Measurements from ENCODE around the gene VCAM1. TPM values are rescaled to one million over a fixed set of nuclear protein-coding genes. Genes with fewer than 3 reads are reported as not detected.

VCAM1 gene
- polyA plus RNA-seq, 4 donors: 0.22 to 14.6 (median 3.2) TPM

GRCh38 chr1:100714599-100714998 lies 4.9 kb upstream of the VCAM1 start:
- no peak overlapping the region for H3K27ac ChIP-seq (ENCODE audit: low read depth in 1 of 3, low read length in 2 of 3)
- H3K9me3 ChIP-seq (ENCODE audit: control insufficient read depth in 2 of 2, insufficient read depth in 1 of 2, low read depth in 1 of 2, low read length in 1 of 2): no peaks in the 10 kb centered on the region
- no peaks in the 10 kb centered on the region for H3K27me3 ChIP-seq (ENCODE audit: control insufficient read depth in 3 of 3, insufficient read depth in 3 of 3, low read length in 3 of 3)
- no peaks in the 10 kb centered on the region for H3K36me3 ChIP-seq (ENCODE audit: control insufficient read depth in 3 of 3, insufficient read depth in 2 of 3, low read depth in 1 of 3, low read length in 3 of 3)
- DNase-seq: peak in 1 of 2 donors; percentile 28
- H3K4me1 ChIP-seq (ENCODE audit: control insufficient read depth in 3 of 3, insufficient read depth in 2 of 3, low read depth in 1 of 3, low read length in 2 of 3): peaks cover 0 to 3% (median 0%) of the 10 kb centered on the region in 3 donors
- no peak for FAIRE-seq
- H3K4me3 ChIP-seq (ENCODE audit: low read depth in 1 of 3, low read length in 3 of 3): no peak overlapping the region
- 10 to 38% (median 21%) methylated on average over 1 of the region's 1 CpG for WGBS, 3 donors

GRCh38 chr1:100717218-100717617 lies 2.3 kb upstream of the VCAM1 start:
- no peak overlapping the region for H3K27ac ChIP-seq (ENCODE audit: low read depth in 1 of 3, low read length in 2 of 3)
- no peak for DNase-seq
- no peaks in the 10 kb centered on the region for H3K36me3 ChIP-seq (ENCODE audit: control insufficient read depth in 3 of 3, insufficient read depth in 2 of 3, low read depth in 1 of 3, low read length in 3 of 3)
- WGBS, 3 donors: 72 to 82% (median 76%) methylated on average over 6 of the region's 6 CpGs
- H3K4me3 ChIP-seq (ENCODE audit: low read depth in 1 of 3, low read length in 3 of 3): no peak overlapping the region
- H3K4me1 ChIP-seq (ENCODE audit: control insufficient read depth in 3 of 3, insufficient read depth in 2 of 3, low read depth in 1 of 3, low read length in 2 of 3): peaks cover 0 to 3% (median 0%) of the 10 kb centered on the region in 3 donors
- H3K9me3 ChIP-seq (ENCODE audit: control insufficient read depth in 2 of 2, insufficient read depth in 1 of 2, low read depth in 1 of 2, low read length in 1 of 2): no peaks in the 10 kb centered on the region
- no peak for FAIRE-seq
- no peaks in the 10 kb centered on the region for H3K27me3 ChIP-seq (ENCODE audit: control insufficient read depth in 3 of 3, insufficient read depth in 3 of 3, low read length in 3 of 3)

GRCh38 chr1:100718581-100718980 lies 961 bp upstream of the VCAM1 start:
- H3K27ac ChIP-seq (ENCODE audit: low read depth in 1 of 3, low read length in 2 of 3): no peak overlapping the region

GRCh38 chr1:100720101-100720500 lies 559 bp downstream of the VCAM1 start:
- FAIRE-seq (no peak), DNase-seq (no peak)
- Histone ChIP-seq H3K27me3 (ENCODE audit: control insufficient read depth in 3 of 3, insufficient read depth in 3 of 3, low read length in 3 of 3) (no peaks in the 10 kb centered on the region), H3K36me3 (ENCODE audit: control insufficient read depth in 3 of 3, insufficient read depth in 2 of 3, low read depth in 1 of 3, low read length in 3 of 3) (peaks cover 0 to under 1% (median 0%) of the 10 kb centered on the region in 3 donors), H3K4me1 (ENCODE audit: control insufficient read depth in 3 of 3, insufficient read depth in 2 of 3, low read depth in 1 of 3, low read length in 2 of 3) (no peaks in the 10 kb centered on the region), H3K4me3 (ENCODE audit: low read depth in 1 of 3, low read length in 3 of 3) (peak overlapping the region in 1 of 3 donors; percentile 42), H3K9me3 (ENCODE audit: control insufficient read depth in 2 of 2, insufficient read depth in 1 of 2, low read depth in 1 of 2, low read length in 1 of 2) (no peaks in the 10 kb centered on the region), H3K27ac (ENCODE audit: low read depth in 1 of 3, low read length in 2 of 3) (no peak overlapping the region)
- 50 to 78% (median 71%) methylated on average over 3 of the region's 3 CpGs for WGBS, 3 donors

More at GRCh38 chr1:100718581-100718980, 961 bp upstream of the VCAM1 start:
- DNase-seq (no peak), FAIRE-seq (no peak)
- Histone ChIP-seq H3K9me3 (ENCODE audit: control insufficient read depth in 2 of 2, insufficient read depth in 1 of 2, low read depth in 1 of 2, low read length in 1 of 2) (no peaks in the 10 kb centered on the region), H3K36me3 (ENCODE audit: control insufficient read depth in 3 of 3, insufficient read depth in 2 of 3, low read depth in 1 of 3, low read length in 3 of 3) (no peaks in the 10 kb centered on the region), H3K4me1 (ENCODE audit: control insufficient read depth in 3 of 3, insufficient read depth in 2 of 3, low read depth in 1 of 3, low read length in 2 of 3) (peaks cover 0 to 2% (median 0%) of the 10 kb centered on the region in 3 donors), H3K4me3 (ENCODE audit: low read depth in 1 of 3, low read length in 3 of 3) (no peak overlapping the region), H3K27me3 (ENCODE audit: control insufficient read depth in 3 of 3, insufficient read depth in 3 of 3, low read length in 3 of 3) (no peaks in the 10 kb centered on the region)
- 71 to 74% (median 73%) methylated on average over 4 of the region's 4 CpGs for WGBS, 3 donors

GRCh38 chr1:100720751-100721150 lies 1.2 kb downstream of the VCAM1 start:
- Histone ChIP-seq H3K27ac (ENCODE audit: low read depth in 1 of 3, low read length in 2 of 3) (no peak overlapping the region), H3K4me1 (ENCODE audit: control insufficient read depth in 3 of 3, insufficient read depth in 2 of 3, low read depth in 1 of 3, low read length in 2 of 3) (no peaks in the 10 kb centered on the region), H3K9me3 (ENCODE audit: control insufficient read depth in 2 of 2, insufficient read depth in 1 of 2, low read depth in 1 of 2, low read length in 1 of 2) (no peaks in the 10 kb centered on the region), H3K36me3 (ENCODE audit: control insufficient read depth in 3 of 3, insufficient read depth in 2 of 3, low read depth in 1 of 3, low read length in 3 of 3) (peaks cover 0 to 2% (median 0%) of the 10 kb centered on the region in 3 donors), H3K27me3 (ENCODE audit: control insufficient read depth in 3 of 3, insufficient read depth in 3 of 3, low read length in 3 of 3) (no peaks in the 10 kb centered on the region), H3K4me3 (ENCODE audit: low read depth in 1 of 3, low read length in 3 of 3) (peak overlapping the region in 1 of 3 donors; percentile 42)
- DNase-seq (no peak), FAIRE-seq (no peak)

- no peaks in the 10 kb centered on the region for H3K9me3 ChIP-seq (ENCODE audit: control insufficient read depth in 2 of 2, insufficient read depth in 1 of 2, low read depth in 1 of 2, low read length in 1 of 2)
- H3K4me3 ChIP-seq (ENCODE audit: low read depth in 1 of 3, low read length in 3 of 3): peak overlapping the region in 1 of 3 donors; percentile 5
- no peaks in the 10 kb centered on the region for H3K4me1 ChIP-seq (ENCODE audit: control insufficient read depth in 3 of 3, insufficient read depth in 2 of 3, low read depth in 1 of 3, low read length in 2 of 3)
- H3K36me3 ChIP-seq (ENCODE audit: control insufficient read depth in 3 of 3, insufficient read depth in 2 of 3, low read depth in 1 of 3, low read length in 3 of 3): peaks cover 0 to 2% (median 0%) of the 10 kb centered on the region in 3 donors
- no peaks in the 10 kb centered on the region for H3K27me3 ChIP-seq (ENCODE audit: control insufficient read depth in 3 of 3, insufficient read depth in 3 of 3, low read length in 3 of 3)
- peak overlapping the region in 1 of 3 donors; percentile 72 for H3K27ac ChIP-seq (ENCODE audit: low read depth in 1 of 3, low read length in 2 of 3)
- 51% methylated on average over 9 of the region's 9 CpGs for WGBS, 3 donors
- DNase-seq (peak in 1 of 2 donors; percentile 14), FAIRE-seq (no peak)
Measured at GRCh38 chr1:100721526-100722207, 2.1 kb downstream of the VCAM1 start.

GRCh38 chr1:100722221-100722620 lies 2.7 kb downstream of the VCAM1 start:
- Histone ChIP-seq H3K4me3 (ENCODE audit: low read depth in 1 of 3, low read length in 3 of 3) (peak overlapping the region in 1 of 3 donors; percentile 5), H3K4me1 (ENCODE audit: control insufficient read depth in 3 of 3, insufficient read depth in 2 of 3, low read depth in 1 of 3, low read length in 2 of 3) (no peaks in the 10 kb centered on the region), H3K9me3 (ENCODE audit: control insufficient read depth in 2 of 2, insufficient read depth in 1 of 2, low read depth in 1 of 2, low read length in 1 of 2) (no peaks in the 10 kb centered on the region), H3K27me3 (ENCODE audit: control insufficient read depth in 3 of 3, insufficient read depth in 3 of 3, low read length in 3 of 3) (no peaks in the 10 kb centered on the region), H3K36me3 (ENCODE audit: control insufficient read depth in 3 of 3, insufficient read depth in 2 of 3, low read depth in 1 of 3, low read length in 3 of 3) (peaks cover 0 to 2% (median 0%) of the 10 kb centered on the region in 3 donors), H3K27ac (ENCODE audit: low read depth in 1 of 3, low read length in 2 of 3) (no peak overlapping the region)
- DNase-seq (no peak), FAIRE-seq (no peak)

GRCh38 chr1:100724281-100724680 lies 4.7 kb downstream of the VCAM1 start:
- Histone ChIP-seq H3K27me3 (ENCODE audit: control insufficient read depth in 3 of 3, insufficient read depth in 3 of 3, low read length in 3 of 3) (no peaks in the 10 kb centered on the region), H3K9me3 (ENCODE audit: control insufficient read depth in 2 of 2, insufficient read depth in 1 of 2, low read depth in 1 of 2, low read length in 1 of 2) (no peaks in the 10 kb centered on the region), H3K27ac (ENCODE audit: low read depth in 1 of 3, low read length in 2 of 3) (no peak overlapping the region), H3K4me1 (ENCODE audit: control insufficient read depth in 3 of 3, insufficient read depth in 2 of 3, low read depth in 1 of 3, low read length in 2 of 3) (no peaks in the 10 kb centered on the region), H3K36me3 (ENCODE audit: control insufficient read depth in 3 of 3, insufficient read depth in 2 of 3, low read depth in 1 of 3, low read length in 3 of 3) (peaks cover 0 to 2% (median 0%) of the 10 kb centered on the region in 3 donors), H3K4me3 (ENCODE audit: low read depth in 1 of 3, low read length in 3 of 3) (no peak overlapping the region)
- no peak for DNase-seq
- FAIRE-seq: no peak

GRCh38 chr1:100730130-100730529 lies 10.6 kb downstream of the VCAM1 start:
- Histone ChIP-seq H3K27ac (ENCODE audit: low read depth in 1 of 3, low read length in 2 of 3) (no peak overlapping the region), H3K27me3 (ENCODE audit: control insufficient read depth in 3 of 3, insufficient read depth in 3 of 3, low read length in 3 of 3) (no peaks in the 10 kb centered on the region), H3K36me3 (ENCODE audit: control insufficient read depth in 3 of 3, insufficient read depth in 2 of 3, low read depth in 1 of 3, low read length in 3 of 3) (peaks cover 0 to 2% (median 0%) of the 10 kb centered on the region in 3 donors), H3K9me3 (ENCODE audit: control insufficient read depth in 2 of 2, insufficient read depth in 1 of 2, low read depth in 1 of 2, low read length in 1 of 2) (no peaks in the 10 kb centered on the region), H3K4me1 (ENCODE audit: control insufficient read depth in 3 of 3, insufficient read depth in 2 of 3, low read depth in 1 of 3, low read length in 2 of 3) (no peaks in the 10 kb centered on the region), H3K4me3 (ENCODE audit: low read depth in 1 of 3, low read length in 3 of 3) (no peak overlapping the region)
- FAIRE-seq: no peak
- WGBS, 3 donors: 73 to 88% (median 84%) methylated on average over 1 of the region's 1 CpG
- no peak for DNase-seq
